ENCODE results near the gene SHISA9. TPM values are rescaled to one million over a fixed set of nuclear protein-coding genes. Genes with fewer than 3 reads are reported as not detected.

Gene SHISA9
- polyA plus RNA-seq, 6 donors from 2014 or later: not detected

DNA sequence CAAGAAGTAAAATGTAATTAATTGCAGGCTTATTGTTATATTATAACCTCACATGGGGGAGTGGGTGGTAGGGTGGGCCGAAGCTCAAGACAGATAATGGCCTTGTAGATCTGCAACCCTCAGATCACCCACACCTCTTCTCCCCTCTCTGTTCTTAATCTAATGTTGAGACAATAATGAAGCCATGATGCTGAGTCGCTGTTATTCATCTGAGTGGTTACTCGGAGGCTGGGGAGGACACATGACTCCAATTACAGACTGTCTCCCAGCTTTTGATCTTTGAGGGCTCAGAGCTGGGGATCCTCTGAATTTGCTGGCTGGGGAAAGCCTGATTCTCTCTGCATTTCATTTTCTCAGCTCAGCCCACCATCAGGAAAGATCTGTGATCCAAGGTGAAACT is 275.3 kb downstream of the SHISA9 start:
- Mint-ChIP-seq H3K27ac (no peak overlapping the region), H3K36me3 (no peaks in the 10 kb centered on the region), H3K9me3 (peaks cover 0 to 8% (median 4%) of the 10 kb centered on the region in 7 donors), H3K27me3 (peaks cover 4 to 7% (median 5%) of the 10 kb centered on the region in 3 donors), H3K4me1 (no peaks in the 10 kb centered on the region), H3K4me3 (no peak overlapping the region)
- ATAC-seq (ENCODE audit: low read depth in 2 of 2) (no peak), DNase-seq (no peak)

DNA sequence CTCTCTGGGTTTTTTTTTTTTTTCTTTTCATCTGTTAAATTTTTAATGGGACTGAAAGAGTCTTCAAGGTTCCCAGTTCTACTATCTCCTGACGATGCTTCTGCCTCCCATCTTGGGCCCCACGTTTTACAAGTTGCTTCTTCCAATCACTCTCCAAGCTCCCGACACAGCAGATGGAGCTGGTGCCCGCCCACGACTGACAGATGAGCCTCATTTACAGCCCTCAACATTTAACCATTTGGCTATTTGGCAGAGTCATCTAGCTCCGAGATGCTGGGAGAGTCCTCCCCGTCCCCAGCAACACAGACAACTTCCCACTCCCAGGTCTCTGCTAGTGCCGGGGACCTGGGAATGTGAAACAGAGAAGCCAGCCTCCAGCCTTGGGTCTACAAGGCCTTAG is 276.9 kb downstream of the SHISA9 start:
- Mint-ChIP-seq H3K27ac (no peak overlapping the region), H3K36me3 (peaks cover 0 to 2% of the 10 kb centered on the region in 2 donors), H3K27me3 (peaks cover 4 to 7% (median 5%) of the 10 kb centered on the region in 3 donors), H3K9me3 (peaks cover 0 to 11% (median 7%) of the 10 kb centered on the region in 7 donors), H3K4me1 (no peaks in the 10 kb centered on the region), H3K4me3 (no peak overlapping the region)
- no peak for ATAC-seq (ENCODE audit: low read depth in 2 of 2)
- no peak for DNase-seq

DNA sequence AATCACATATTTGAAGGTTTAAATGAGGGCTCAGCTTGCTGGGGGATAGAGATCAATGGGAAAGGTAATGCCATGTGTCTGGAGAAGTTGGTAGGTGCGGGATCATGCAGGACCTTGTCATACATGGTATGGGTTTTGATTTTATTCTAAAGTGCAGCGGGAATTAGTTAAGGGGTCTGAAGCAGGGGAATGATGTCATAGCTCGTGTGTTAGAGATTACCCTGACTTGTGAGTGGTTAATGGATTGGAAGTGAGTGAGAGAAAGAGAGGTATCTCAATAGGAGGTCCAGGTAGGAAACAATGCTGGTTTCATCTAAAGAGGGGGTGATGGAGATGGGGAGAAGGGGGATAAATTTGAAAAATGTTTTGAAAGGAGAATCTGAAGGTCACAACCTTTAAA is 280.0 kb downstream of the SHISA9 start:
- no peak for ATAC-seq (ENCODE audit: low read depth in 2 of 2)
- H3K4me1 Mint-ChIP-seq: no peaks in the 10 kb centered on the region
- DNase-seq: no peak
- peaks cover 0 to 4% of the 10 kb centered on the region in 2 donors for H3K36me3 Mint-ChIP-seq
- H3K27me3 Mint-ChIP-seq: peaks cover 0 to 6% (median 2%) of the 10 kb centered on the region in 3 donors
- peaks cover 3 to 25% (median 11%) of the 10 kb centered on the region in 7 donors for H3K9me3 Mint-ChIP-seq
- no peak overlapping the region for H3K4me3 Mint-ChIP-seq
- H3K27ac Mint-ChIP-seq: no peak overlapping the region

DNA sequence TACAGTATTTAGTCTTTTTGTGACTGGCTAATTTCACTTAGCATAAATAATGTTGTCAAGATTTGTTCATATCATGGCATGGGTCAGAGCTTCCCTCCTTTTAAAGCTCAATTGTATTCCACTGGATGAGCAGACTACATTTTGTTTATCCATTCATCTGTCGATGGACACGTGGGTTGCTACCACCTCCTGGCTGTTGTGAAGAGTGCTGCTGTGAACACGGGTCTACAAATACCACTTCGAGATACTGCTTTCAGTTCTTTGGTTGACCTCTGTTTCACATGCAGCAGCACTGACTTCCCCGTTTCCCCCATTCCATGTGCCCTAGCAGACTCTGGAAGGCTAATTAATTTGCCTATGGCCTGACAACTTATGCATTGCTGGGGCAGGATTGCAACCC is 285.4 kb downstream of the SHISA9 start:
- ATAC-seq (ENCODE audit: low read depth in 2 of 2) (no peak), DNase-seq (no peak)
- H3K4me1 Mint-ChIP-seq: no peaks in the 10 kb centered on the region
- peaks cover 0 to 31% (median 6%) of the 10 kb centered on the region in 7 donors for H3K9me3 Mint-ChIP-seq
- no peak overlapping the region for H3K27ac Mint-ChIP-seq
- no peak overlapping the region for H3K4me3 Mint-ChIP-seq
- H3K27me3 Mint-ChIP-seq: peaks cover 5 to 16% (median 5%) of the 10 kb centered on the region in 3 donors
- peaks cover 4 to 7% of the 10 kb centered on the region in 2 donors for H3K36me3 Mint-ChIP-seq

DNA sequence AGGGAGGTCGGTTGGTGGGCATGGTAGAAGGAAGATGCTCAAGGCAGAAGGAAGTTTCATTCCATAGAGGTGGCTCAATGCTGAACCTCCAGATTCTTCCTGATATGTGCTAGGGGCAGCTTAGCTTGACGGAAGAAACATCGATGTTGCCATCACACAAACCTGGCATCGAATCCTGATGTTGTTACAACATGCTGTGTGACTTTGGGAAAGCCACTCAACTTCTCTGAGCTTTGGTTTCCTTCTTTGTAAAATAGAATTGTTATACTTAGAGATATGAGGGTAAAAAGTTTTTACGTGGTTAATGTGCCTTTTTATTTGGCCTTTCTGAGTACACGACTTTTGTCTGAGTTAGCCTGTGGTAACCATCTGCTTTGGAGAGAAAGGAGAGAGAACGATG is 287.9 kb downstream of the SHISA9 start:
- no peak for ATAC-seq (ENCODE audit: low read depth in 2 of 2)

DNA sequence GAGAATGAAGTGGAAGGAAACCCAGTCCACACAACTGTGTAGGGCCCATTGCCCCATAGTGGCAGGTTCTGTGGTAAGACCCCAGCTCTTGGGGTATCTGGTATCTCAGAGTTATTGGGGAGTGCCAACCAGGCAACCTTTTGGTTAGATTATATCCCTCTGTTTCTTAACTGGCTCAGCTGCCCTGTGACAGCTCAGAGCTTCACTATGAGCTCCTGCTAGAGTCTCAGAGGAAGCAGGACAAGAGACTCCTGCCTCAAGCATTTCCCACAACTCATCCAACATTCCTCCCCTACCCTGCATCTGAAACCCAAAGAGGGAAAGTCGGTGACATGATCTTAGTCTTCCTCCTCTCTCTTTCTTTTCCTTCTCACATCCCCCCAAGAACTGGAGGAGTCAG is 292.3 kb downstream of the SHISA9 start:
- Mint-ChIP-seq H3K4me3 (no peak overlapping the region), H3K36me3 (peaks cover 0 to 8% of the 10 kb centered on the region in 2 donors), H3K27ac (no peak overlapping the region), H3K4me1 (no peaks in the 10 kb centered on the region), H3K27me3 (peaks cover 0 to 8% (median 5%) of the 10 kb centered on the region in 3 donors), H3K9me3 (peaks cover 3 to 23% (median 8%) of the 10 kb centered on the region in 7 donors)
- ATAC-seq (ENCODE audit: low read depth in 2 of 2) (no peak), DNase-seq (no peak)

More for the DNA sequence above, 287.9 kb downstream of the SHISA9 start:
- Mint-ChIP-seq H3K36me3 (peaks cover 0 to 8% of the 10 kb centered on the region in 2 donors), H3K4me3 (no peak overlapping the region), H3K27ac (peak overlapping the region in 1 of 6 donors; percentile 32), H3K4me1 (no peaks in the 10 kb centered on the region), H3K27me3 (peaks cover 5 to 16% (median 5%) of the 10 kb centered on the region in 3 donors), H3K9me3 (peaks cover 2 to 18% (median 7%) of the 10 kb centered on the region in 7 donors)
- no peak for DNase-seq

DNA sequence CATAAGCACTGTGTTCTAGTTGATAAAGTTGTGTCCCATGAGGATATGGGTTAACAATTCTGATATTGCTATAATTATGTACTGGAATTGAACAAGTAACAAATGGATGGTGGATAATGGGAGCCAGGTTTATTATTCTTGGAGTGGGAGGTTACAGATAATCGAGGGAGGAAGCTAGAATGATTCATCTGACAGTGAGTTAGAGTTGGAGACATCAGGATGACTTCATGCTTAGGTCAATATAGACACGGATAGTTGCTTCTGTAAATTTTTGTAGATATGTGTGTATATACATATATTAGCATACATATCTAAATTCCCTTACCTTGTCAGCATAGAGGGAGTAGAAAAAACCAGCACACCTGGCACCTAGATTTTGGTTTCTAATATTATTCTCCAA is 293.4 kb downstream of the SHISA9 start:
- H3K9me3 Mint-ChIP-seq: peaks cover 3 to 23% (median 8%) of the 10 kb centered on the region in 7 donors

DNA sequence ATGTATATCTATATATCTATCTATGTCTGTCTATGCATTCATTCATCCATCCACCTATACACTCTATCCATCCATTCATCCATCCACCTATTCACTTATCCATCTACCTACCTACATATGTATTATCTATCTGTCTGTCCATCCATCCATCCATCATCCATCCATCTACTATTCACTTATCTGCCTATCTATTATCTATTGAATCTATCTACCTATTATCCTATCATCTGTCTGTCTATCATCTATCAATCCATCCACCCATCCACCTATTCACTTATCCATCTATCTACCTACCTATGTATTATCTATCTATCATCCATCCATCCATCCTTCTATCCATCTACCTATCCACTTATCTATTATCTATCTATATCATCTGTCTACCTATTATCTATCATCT is 302.3 kb downstream of the SHISA9 start:
- H3K36me3 Mint-ChIP-seq: no peaks in the 10 kb centered on the region
- no peak overlapping the region for H3K4me3 Mint-ChIP-seq
- no peaks in the 10 kb centered on the region for H3K4me1 Mint-ChIP-seq
- ATAC-seq (ENCODE audit: low read depth in 2 of 2) (no peak), DNase-seq (no peak)
- H3K27ac Mint-ChIP-seq: no peak overlapping the region
- H3K9me3 Mint-ChIP-seq: peaks cover 0 to 4% (median 0%) of the 10 kb centered on the region in 7 donors
- peaks cover 0 to 4% (median 0%) of the 10 kb centered on the region in 3 donors for H3K27me3 Mint-ChIP-seq

More for the DNA sequence above, 293.4 kb downstream of the SHISA9 start:
- no peak overlapping the region for H3K4me3 Mint-ChIP-seq
- ATAC-seq (ENCODE audit: low read depth in 2 of 2): no peak
- H3K36me3 Mint-ChIP-seq: peaks cover 0 to 8% of the 10 kb centered on the region in 2 donors
- no peaks in the 10 kb centered on the region for H3K27me3 Mint-ChIP-seq
- H3K27ac Mint-ChIP-seq: no peak overlapping the region
- DNase-seq: no peak
- no peaks in the 10 kb centered on the region for H3K4me1 Mint-ChIP-seq

DNA sequence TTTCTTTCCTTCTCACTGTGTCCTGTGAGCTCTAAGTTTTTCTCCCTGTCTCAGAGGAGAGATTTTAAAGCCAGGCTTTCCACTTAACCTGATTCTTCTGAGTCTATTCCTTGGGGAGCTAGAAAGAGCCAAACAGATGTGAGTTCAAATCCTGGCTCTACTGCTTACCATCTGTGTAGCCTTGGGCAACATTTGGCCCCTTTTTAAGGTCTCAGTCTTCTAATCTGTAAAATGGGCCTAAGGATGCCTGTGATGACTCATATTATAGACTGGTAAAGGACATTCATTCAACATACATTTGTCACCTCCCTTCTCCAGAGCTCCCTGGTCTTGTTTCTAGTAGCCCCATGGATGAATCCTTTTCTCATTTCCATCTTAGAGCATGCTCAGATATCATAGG is 304.0 kb downstream of the SHISA9 start:
- DNase-seq: no peak
- Mint-ChIP-seq H3K4me1 (no peaks in the 10 kb centered on the region), H3K27ac (no peak overlapping the region), H3K4me3 (no peak overlapping the region), H3K9me3 (peaks cover 0 to 4% (median 0%) of the 10 kb centered on the region in 7 donors), H3K27me3 (peaks cover 0 to 4% (median 0%) of the 10 kb centered on the region in 3 donors), H3K36me3 (no peaks in the 10 kb centered on the region)
- ATAC-seq (ENCODE audit: low read depth in 2 of 2): no peak

DNA sequence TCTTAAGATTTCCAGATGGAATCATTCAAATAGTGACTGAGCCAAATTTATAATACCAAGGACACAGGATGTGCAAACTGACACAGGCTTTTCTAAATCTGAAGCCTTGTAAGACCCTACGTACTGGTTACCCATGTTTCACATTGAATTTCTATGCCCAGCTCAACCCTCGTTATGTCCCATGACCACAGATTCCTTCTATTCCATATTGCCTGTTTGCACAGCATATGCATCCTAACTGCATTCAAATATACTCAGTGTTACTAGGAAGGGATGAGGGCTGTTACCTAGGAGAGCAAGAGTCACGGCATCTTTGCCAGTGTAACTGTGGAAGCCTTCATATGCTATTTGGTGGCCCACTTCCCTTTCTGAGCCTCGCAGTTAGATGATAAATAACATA is 305.2 kb downstream of the SHISA9 start:
- H3K27ac Mint-ChIP-seq: no peak overlapping the region
- H3K9me3 Mint-ChIP-seq: peaks cover 0 to 4% (median 0%) of the 10 kb centered on the region in 7 donors
- no peaks in the 10 kb centered on the region for H3K36me3 Mint-ChIP-seq
- H3K4me1 Mint-ChIP-seq: no peaks in the 10 kb centered on the region
- H3K4me3 Mint-ChIP-seq: no peak overlapping the region
- ATAC-seq (ENCODE audit: low read depth in 2 of 2) (no peak), DNase-seq (no peak)
- peaks cover 0 to 4% (median 0%) of the 10 kb centered on the region in 3 donors for H3K27me3 Mint-ChIP-seq

DNA sequence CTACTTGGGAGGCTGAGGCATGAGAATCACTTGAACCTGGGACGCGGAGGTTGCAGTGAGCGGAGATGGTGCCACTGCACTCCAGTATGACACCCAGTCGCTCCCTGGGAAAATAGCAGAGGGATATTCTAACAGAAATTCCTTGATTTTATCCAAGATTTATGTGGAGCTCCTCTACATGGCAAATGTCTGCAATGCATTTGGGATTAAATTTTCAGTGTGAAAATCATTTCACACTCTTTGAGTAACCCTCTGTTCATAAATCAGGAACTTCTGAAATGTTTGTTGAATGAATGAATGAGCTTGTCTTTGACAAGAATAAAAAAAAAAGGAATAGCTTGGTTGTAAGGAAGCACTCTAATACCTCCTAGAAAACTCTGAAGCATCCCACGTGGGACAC is 305.8 kb downstream of the SHISA9 start:
- Mint-ChIP-seq H3K4me3 (no peak overlapping the region), H3K27me3 (peaks cover 0 to 4% (median 0%) of the 10 kb centered on the region in 3 donors), H3K27ac (no peak overlapping the region), H3K9me3 (peaks cover 0 to 4% (median 0%) of the 10 kb centered on the region in 7 donors), H3K36me3 (no peaks in the 10 kb centered on the region), H3K4me1 (no peaks in the 10 kb centered on the region)
- DNase-seq (no peak), ATAC-seq (ENCODE audit: low read depth in 2 of 2) (no peak)

DNA sequence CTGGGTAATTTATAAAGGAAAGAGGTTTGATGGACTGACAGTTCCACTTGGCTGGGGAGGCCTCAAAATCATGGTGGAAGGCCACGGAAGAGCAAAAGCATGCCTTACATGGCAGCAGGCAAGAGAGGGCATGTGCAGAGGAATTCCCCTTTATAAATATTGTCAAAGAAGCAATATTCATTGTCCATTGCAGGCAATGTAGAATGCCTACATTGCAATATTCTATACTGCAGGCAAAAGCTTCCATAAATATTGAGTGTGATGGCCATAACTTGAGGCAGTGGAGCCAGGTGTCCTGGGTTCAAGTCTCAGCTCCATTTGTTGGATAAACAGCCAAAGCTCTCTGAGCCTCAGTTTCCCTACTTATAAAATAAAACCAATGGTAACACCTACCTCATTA is 322.3 kb downstream of the SHISA9 start:
- DNase-seq (no peak), ATAC-seq (ENCODE audit: low read depth in 2 of 2) (no peak)
- no peak overlapping the region for H3K4me3 Mint-ChIP-seq
- H3K27ac Mint-ChIP-seq: no peak overlapping the region
- no peaks in the 10 kb centered on the region for H3K4me1 Mint-ChIP-seq
- H3K36me3 Mint-ChIP-seq: no peaks in the 10 kb centered on the region
- H3K27me3 Mint-ChIP-seq: peaks cover 0 to 6% (median 6%) of the 10 kb centered on the region in 3 donors
- H3K9me3 Mint-ChIP-seq: peaks cover 4 to 16% (median 11%) of the 10 kb centered on the region in 7 donors

DNA sequence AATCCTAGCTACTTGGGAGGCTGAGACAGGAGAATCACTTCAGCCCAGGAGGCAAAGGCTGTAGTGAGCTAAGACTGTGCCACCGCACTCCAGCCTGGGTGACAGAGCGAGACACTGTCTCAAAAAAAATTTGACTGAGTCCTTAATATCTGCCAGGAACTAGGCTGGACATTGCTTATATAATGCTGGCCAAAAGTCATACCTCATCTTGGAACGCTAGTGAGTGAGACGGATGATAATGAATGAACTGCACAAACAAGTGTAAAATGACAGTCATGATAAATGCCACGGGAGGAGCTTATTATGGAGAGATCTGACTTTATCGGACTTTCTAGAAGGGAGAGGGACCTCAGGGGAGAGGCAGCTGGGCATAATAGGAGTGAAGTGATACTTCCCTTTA is 327.6 kb downstream of the SHISA9 start:
- DNase-seq: no peak
- no peak for ATAC-seq (ENCODE audit: low read depth in 2 of 2)
- peaks cover 0 to 11% (median 6%) of the 10 kb centered on the region in 3 donors for H3K27me3 Mint-ChIP-seq

DNA sequence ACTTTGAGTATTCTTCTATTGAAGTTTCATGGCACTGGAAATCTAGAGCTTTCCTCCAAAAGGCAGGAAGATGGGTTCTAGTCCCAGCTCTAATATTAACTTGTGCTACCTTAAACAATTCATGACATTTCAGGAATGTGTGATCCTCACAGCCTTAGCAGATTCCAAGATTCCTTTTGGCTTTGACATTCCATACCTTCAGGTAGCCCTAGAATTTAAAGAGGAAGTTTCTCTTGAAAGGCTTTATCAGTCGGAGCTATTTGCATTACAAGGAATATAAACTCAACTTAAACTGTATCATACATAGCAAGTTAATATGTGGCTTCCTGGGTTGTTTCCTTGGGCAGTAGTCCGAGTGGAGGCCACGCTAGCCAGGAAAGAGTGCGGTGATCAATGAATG is 330.0 kb downstream of the SHISA9 start:
- no peaks in the 10 kb centered on the region for H3K4me1 Mint-ChIP-seq
- peaks cover 0 to 14% (median 6%) of the 10 kb centered on the region in 7 donors for H3K9me3 Mint-ChIP-seq
- ATAC-seq (ENCODE audit: low read depth in 2 of 2) (no peak), DNase-seq (no peak)
- no peak overlapping the region for H3K4me3 Mint-ChIP-seq
- no peaks in the 10 kb centered on the region for H3K36me3 Mint-ChIP-seq
- H3K27ac Mint-ChIP-seq: no peak overlapping the region
- H3K27me3 Mint-ChIP-seq: peaks cover 0 to 11% (median 4%) of the 10 kb centered on the region in 3 donors

More for the DNA sequence above, 327.6 kb downstream of the SHISA9 start:
- no peaks in the 10 kb centered on the region for H3K36me3 Mint-ChIP-seq
- H3K9me3 Mint-ChIP-seq: peaks cover 0 to 10% (median 4%) of the 10 kb centered on the region in 7 donors
- no peaks in the 10 kb centered on the region for H3K4me1 Mint-ChIP-seq
- H3K4me3 Mint-ChIP-seq: no peak overlapping the region
- no peak overlapping the region for H3K27ac Mint-ChIP-seq

All from naive B cell (primary cell).